HG03558 (cell line): ENCODE data around the gene CIB2.

Source experiments
- ATAC-seq: cut with Tn5 transposase; IDR thresholded peaks from one replicate; pipeline ENCODE4 v1.9.1; 2021; ENCODE audit warnings: moderate number of reproducible peaks; ENCODE audit not compliant: unreplicated experiment; ENCODE audit errors: extremely low read depth

The CIB2 gene

DNA sequence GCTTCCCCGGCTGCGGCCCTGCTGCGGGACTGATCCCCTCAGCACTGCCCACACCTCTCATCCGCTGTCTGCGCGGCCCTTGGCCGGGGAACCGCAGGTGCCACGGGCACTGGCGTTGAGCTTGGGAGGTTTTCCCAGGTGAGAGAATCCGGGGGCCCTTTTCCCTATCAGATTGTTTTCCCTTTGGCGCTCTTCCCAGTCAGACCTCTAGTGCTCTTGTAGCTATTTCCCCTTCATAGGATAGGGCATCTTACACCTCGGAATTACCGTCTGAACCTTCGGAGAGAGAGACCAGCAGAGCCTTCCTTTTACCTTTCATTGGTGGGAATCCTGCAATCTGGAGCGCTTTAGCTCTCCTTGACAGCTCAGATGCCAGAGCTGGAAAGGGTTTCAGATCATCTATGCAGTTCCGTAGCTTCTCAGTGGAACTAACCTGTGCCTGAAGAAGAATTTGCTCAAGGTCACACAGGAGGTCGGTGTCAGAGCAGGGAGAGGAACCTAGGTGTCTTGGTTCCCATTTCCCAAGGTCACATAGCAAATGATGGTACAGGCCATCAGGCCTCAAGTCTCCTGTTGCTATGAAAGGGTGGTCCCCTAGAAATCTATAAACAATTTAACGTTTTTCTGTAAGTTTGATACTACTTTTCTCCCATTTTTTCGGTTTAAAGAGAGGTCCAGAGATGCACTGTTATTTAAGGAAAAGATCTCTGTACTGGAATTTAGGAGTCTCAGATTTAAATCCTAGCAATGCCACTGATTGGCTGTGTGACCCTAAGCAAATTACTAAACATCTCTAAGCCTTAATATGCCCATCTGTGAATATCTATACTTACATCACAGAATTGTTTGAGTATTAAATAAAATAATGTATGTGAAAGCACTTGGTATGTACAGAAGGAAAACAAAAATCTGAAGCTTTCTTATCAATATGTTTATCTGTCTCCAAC is 18.8 kb upstream of the CIB2 start:
- no peak for ATAC-seq

DNA sequence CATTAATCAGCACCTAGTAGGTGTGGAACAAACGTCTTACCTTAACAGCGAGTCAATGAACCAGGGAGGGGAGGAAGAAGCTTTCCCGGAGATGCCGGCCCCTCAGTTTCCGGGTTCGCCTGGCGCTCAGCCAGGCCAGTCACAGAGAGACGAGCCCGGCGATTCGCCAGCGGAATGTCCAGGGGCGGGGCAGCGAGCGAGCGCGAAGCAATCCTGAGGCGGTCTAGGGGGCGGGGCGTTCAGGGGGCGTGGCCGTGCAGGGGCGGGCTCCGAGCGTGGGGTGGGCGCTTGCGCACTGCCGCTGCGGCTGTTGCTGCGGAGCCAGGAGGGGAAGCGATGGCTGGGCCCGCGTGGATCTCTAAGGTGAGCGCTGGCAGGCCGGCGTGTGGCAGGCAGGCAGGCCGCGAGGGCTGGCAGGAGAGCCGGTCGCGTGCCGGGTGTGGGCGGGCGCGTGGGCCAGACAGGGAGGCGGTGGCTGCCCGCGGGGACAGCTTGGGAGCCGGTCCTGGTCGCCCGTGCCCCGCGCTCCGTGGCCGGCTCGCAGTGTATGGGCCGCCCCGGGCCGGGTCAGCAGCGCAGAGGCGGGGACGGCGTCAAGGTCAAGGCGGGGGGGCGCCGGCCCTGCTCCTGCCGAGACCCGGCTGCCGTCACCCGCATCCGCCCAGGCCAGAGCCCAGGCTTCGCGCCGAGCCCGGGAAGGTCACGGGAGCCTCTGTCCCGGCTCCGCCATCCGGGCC is 18.0 kb upstream of the CIB2 start, which contains the start of gene IDH3A:
Gene IDH3A (plus strand): TSS at position 295 of the 737 bp plus-strand sequence. CDS start 42 bp downstream, at position 337.
- peak; percentile 38 for ATAC-seq

DNA sequence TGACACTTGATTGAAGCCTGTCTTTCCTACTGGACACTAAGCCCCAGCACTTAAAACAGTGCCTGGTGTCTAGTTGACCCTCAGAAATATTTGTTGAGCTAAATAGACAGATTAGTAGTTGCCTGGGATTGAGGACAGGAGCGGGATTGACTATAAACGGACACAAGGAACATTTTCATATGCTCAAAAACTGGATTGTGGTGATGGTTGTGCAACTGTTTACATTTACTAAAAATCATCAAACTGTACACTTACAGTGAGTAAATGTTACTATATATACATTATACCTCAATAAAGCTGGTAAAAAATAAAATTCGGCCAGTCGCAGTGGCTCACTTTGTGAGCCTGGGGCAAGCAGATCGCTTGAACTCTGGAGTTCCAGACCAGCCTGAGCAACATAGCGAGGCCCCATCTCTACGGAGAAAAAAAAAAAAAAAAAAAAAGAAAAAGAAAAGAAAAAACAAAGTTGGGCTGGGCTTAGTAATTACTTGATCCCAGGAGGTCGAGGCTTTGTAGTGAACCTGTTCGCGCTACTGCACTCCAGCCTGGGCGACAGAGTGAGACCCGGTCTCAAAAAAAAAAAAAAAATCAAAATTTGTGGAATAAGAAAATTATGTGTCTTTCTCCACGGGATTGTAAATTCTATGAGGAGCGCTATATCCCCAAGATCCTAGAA is 17.3 kb upstream of the CIB2 start:
- no peak for ATAC-seq

DNA sequence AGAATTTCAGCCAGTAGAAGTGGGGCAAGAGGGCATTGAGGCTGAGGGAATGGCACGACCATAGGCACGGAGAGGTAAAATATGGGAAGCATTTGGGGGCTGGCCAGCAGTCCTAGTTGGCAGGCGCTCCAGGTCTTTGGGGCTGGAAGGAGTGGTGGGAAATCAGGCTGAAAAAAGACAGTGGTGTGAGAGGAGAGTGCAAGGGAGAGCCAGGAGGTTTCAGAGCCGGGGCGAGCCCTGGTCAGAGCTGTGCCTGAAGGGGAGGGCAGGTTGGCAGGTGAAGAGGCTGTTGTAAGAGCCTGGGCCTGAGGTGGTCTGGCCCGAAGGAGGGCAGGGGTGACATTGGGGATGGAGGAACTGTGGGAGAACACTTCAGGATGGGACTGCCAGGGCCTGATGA is 16.3 kb upstream of the CIB2 start:
- ATAC-seq: no peak

DNA sequence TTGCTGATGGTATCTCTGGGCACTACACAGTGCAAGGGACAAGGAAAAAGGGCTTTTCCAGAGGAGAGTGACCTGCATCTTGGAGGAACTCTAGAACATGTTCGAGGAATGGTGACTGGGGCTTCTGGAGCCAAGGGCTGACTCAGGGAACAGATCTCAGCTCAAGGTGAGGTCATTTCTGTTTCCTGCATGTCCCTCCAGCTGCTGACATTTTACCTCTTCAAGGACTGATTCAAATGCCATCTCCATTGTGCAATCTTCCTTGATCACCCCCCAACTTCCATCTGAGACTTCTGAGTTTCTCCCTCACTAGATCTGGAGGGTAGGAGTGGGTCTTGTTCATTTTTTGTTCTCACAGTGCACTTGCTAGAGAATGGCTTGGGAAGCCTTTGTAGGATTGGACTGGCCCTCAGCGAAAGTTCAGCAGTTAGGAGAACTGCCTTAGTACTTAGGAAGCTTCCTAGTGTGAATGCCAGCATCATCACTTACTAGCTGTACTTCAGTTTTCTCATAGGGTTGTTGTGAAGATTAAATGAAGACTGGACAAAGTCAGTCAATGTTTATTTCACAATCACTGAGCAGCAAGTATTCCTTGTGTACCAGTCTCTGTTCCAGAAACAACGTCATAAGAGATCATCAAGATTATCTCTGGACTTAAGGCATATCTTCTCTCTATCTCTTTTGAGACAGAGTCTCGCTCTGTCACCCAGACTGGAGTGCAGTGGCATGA is 15.3 kb upstream of the CIB2 start:
- ATAC-seq: no peak

DNA sequence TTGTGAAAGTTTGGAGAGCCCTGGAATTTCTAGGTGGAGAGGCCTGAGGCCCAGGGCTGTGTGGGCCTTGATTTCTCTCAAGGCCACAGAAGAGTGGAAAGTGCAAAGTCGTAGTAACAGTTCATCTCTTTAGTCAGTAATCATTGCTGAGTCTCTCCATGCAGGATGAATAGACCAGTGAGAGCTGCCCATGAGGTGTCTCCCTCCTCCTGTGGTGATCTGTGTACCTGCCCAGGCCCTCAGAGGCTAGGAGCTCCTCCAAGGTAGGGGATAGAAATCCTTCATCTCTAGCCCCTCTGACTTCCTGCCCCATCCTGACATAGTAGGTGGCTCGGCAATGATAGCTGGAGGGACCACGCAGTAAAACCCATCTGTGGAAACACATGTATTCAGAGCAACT is 11.1 kb upstream of the CIB2 start:
- ATAC-seq: no peak

DNA sequence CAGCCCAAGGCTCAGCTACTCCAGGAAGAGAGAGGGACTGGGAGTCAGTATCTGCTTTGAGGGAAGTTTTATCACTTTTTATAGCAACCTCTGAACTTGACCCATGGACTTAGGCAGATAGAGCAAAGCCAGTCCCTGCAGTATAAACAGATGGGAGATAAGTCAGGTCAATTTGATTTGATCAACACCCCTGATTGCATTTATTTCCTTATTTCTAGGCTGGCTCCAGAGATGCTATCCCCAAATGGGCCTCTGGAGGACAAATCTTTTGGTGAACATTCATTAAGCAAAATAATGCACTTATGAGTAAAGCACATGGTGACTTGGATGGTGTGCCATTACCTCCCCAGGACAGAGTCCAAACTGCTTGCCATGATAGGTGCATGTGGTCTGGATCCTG is 9.0 kb upstream of the CIB2 start:
- no peak for ATAC-seq

DNA sequence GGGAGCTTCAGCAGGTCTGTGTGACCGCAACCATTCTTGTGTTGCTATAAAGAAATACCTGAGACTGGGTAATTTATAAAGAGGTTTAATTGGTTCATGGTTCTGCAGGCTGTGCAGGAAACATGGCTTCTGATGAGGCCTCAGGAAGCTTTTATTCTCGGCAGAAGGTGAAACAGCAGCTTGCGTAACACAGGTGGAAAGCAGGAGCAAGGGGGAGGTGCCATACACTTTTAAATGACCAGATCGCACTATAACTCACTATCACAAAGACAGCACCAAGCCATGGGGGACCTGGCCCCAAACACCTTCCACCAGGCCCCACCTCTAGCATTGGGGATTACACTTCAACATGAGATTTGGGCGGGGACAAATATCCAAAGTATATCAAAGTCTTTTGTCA is 8.3 kb upstream of the CIB2 start:
- no peak for ATAC-seq

DNA sequence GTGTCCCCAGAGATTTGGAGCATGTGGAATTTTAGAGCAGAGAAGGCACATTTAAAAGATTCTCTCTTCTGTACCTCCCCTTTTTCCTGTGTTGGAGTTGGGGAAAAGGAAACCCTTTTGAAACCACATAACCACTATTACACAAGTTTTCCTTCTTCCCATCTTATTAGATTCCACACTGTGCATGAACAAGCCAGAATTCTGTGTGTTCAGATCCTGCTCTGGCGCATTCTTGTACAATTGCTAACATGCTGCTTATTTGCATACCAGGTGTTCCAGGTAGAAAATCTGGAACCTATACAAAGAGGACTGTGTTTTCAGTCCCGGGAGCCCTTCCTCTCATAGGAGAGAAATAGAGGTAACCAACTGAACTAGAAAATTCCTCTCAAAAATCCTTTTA is 2.6 kb upstream of the CIB2 start:
- ATAC-seq: no peak

DNA sequence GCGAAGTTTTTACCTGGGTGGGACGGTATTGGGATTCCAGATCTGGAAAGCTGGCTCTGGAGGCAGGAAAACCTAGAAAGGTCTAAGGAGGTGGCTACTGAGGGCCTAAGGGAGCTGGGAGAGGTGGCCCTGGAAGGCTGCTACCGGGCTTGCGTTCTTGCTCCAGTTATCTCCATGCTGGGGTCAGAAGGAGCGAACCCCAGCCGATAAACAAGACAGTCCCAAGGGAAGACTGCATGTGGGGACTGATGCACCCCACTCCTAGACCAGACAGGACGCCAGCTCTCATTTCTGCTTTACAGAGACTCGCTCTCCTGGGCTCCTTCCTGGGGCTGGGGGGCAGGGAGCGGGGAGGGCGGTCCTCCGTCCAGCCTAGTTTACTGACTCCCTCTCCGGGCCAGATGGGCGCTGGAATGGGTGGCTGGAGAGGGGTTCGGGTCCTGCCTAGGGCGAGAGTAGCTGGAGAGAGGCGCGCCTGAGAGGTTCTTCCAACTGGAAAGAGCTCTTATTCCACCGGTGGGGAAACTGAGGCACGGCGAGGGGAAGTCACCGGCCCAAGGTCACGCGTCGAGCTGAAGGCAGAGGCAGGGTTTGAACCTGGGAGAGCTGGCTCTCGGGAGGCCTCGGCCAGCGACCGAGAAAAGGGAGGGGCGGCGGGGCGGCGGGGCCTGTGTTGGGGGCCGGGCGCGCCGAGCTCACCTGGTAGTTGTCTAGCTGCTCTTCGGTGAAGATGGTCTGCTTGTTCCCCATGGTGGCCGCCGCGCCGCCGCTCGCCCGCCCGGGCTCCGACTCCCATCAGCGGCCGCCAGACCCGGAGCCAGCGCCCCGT is 565 bp downstream of the CIB2 start:
- no peak for ATAC-seq

DNA sequence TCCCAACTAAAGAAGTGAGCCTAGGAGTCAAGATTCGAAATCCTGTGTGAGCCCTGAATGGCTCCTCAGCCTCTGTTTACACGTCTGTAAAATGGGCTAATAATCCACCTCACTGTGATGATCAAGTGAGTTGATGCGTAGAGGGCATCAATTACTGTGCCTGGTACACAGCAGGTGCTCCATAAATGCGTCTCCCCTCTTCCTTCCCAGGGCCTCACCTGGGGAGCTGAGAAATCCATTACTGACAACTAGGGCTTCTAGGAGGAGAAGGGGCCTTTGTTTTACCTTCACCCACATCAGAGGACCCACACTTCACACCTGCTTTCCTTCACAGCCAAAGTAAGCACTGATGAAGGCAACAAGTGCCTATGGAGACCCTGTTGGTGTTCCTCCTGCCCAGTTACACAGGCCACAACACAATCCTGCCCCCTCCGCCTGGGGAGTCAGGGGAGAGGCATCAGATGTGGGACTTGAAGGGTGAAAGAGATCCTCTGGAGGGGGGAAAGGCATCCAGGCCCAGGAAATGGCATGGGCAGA is 1.4 kb downstream of the CIB2 start:
- ATAC-seq: no peak

DNA sequence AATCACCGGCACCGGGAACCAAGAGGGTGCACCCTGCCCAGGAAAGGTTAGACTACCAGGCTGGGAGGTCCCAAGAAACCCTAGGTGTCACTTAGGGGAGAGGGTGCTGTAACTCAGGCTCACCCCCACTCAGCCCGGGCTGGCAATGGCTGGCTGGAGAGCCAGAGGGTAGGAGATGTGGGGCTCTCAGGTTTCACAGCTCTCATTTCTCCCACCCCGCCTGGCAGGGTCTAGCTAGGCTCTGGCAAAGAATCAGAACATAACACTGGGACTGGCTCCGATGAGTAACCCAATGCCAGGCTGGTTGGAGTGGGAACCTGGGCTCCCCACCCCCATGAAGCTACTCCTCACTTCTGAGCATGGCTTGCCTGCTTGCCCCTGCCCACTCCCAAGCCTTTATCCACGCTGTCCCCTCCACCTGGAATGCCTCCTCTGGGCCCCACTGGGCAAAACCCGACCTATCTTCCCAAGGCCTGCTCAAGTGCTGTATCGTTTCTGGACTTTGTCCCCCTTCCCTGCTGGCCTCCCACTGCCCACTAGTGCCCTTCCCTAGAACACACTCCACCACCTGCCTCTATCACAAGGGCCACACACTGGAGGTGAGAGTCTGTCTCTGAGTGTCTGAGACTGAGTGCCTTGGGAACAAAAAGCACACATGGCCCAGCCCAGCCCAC is 2.0 kb downstream of the CIB2 start:
- no peak for ATAC-seq

DNA sequence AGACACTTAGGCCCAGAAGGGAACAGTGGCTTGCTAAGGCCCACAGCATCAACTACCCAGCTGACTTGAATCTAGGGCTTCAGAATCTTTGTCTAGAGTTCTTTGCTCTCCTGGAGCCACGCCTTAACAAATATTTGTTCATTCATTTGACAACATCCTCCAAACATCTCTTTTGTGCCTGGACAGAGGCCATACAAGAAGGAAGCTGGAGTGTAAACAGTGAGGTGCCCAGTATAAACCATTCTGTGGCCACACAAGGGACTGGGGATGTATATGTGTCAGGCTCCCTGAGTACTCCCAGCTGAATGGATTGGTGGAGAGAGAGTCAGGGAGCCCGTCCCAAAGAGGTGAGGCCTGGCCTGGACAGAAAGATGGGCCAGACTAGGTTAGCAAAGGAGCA is 3.4 kb downstream of the CIB2 start:
- ATAC-seq: no peak

DNA sequence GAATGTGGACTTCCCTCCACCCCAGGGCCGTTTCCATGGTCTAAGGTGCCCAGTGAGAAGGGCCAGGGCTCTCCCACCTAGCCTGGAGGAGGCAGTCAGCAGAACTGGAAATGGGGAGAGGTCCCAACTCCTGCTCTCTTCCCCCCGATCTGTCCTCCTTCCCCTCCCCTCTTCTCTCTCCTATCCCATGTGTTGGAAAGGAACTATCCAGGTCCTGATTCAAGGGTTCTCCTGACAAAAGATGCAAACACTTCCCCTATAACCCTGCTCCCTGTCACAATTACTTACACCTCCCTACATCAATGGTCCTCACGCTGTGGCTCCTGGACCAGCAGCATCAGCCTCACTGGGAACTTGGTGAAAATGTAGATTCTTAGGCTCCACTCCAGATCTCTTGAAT is 6.0 kb downstream of the CIB2 start:
- no peak for ATAC-seq

DNA sequence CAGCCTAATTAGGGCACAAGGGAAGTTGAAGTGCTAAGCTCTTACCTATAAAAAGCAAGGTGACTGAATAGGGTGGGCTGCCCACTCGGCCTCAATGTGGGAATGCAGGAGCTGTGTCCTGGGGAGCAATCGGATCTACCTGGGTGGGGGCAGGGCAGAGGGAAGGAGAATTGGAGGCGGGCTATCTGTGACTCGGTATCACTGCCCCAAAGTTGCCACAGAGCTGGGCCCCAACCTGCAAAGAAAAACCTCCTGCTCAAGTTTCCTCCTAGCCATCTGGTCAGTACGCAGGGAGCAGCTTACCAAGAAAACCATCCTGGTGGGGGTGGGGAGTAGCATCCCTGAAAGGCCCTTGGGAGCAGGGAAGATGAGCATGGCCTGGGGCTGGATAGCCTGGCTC is 10.7 kb downstream of the CIB2 start:
- ATAC-seq: no peak

DNA sequence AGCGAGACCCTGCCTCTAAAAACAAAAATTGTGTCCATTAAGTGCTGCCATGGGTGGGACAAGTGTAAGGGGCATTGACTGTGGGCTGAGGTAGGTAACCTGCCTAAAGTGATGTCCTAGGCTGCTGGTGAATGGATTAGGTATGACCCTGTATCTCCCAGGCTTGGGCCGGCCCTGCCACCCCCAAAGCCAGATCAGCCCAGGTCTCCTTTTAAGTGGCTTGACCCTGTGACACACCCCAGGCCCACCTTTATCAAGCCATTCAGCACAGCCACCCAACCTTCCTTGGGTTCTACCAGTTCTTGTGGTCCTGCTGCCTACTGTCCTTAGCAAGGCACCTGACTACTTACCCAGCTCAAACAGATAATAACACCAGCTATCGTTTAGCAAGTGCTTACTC is 18.7 kb downstream of the CIB2 start:
- ATAC-seq: no peak

DNA sequence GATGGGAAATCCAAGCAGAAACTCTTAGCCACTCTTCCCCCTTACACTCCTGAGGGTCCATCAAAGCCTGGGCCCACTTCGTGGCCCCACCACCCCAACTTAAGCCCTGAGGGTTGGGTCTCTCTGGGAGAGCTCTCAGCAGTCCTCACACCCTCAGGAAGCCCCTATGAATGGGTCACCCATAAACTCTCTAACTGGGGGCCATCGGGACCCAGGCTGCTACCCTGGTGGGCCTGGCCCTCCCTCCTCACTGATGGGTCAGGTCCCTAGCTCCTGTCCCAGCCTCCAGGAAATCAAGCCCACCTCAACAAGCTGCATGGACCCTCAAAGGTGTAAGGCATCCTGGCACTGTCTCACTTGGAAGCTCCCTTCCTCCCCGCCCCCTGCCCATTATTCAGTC is 19.5 kb downstream of the CIB2 start:
- ATAC-seq: no peak

DNA sequence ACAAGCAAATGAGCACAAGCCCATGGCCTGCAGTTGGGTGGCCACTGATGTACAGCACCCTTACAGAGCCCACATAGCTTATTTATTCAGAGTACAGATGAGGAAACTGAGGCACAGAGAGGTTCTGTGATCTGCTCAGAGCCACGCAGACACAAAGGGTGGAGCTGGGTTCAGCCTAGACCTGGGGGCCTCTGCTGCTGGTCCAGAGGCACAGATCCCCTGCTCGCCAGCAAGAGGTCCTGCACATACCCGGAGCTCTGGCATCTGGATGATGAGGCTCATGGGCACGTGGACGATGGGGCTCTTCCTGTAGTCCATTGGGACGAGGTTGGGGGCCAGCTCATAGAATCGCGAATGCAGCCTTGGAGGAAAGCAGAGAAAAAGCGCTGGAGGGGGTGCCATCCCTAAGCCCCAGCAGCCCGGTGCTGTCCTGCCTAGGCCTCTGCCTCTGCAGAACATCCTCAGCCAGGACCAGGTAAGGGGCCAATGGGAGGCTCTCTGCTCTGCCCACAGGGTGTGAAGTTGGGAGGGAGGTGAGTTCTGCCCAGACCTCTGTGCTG is 20.2 kb downstream of the CIB2 start:
- no peak for ATAC-seq
